Osteoblast (primary cell): ENCODE data around the gene SUGCT. TPM values are rescaled to one million over a fixed set of nuclear protein-coding genes. Genes with fewer than 3 reads are reported as not detected.

Experiments used
- DNase-seq: peaks from one replicate; pipeline ENCODE4 v3.0.0; 2011; ENCODE audit warnings: low spot score, mixed read lengths; ENCODE audit not compliant: insufficient read length; ENCODE audit errors: missing footprints
- H2AFZ ChIP-seq: 2 replicates; pipeline ENCODE4 v1.6.0; 2011; ENCODE audit warnings: mild to moderate bottlenecking, low read length
- H3K27ac ChIP-seq: 2 replicates; pipeline ENCODE4 v1.5.1; 2011; ENCODE audit warnings: mild to moderate bottlenecking, low read depth, low read length, moderate library complexity
- H3K27me3 ChIP-seq: 2 replicates; pipeline ENCODE4 v1.6.0; 2012; ENCODE audit warnings: mild to moderate bottlenecking, control low read depth, inconsistent platforms, low read length, moderate library complexity; ENCODE audit not compliant: insufficient read depth
- H3K36me3 ChIP-seq: 2 replicates; pipeline ENCODE4 v1.5.1; 2011; ENCODE audit warnings: mild to moderate bottlenecking, low read length, control low read depth, moderate library complexity; ENCODE audit not compliant: insufficient read depth
- H3K4me1 ChIP-seq: 2 replicates; pipeline ENCODE4 v1.5.1; 2011; ENCODE audit warnings: mild to moderate bottlenecking, low read length, control low read depth, moderate library complexity; ENCODE audit not compliant: insufficient read depth
- H3K4me2 ChIP-seq: 2 replicates; pipeline ENCODE4 v1.6.0; 2011; ENCODE audit warnings: mild to moderate bottlenecking, low read length; ENCODE audit not compliant: insufficient read depth
- H3K4me3 ChIP-seq: fragments of 200-600 bp; sonication (generic); 3 replicates; pipeline ENCODE4 v1.5.1; 2012; ENCODE audit warnings: mild to moderate bottlenecking, low read length, inconsistent platforms; ENCODE audit not compliant: insufficient read depth
- H3K79me2 ChIP-seq: 2 replicates; pipeline ENCODE4 v1.6.0; 2012; ENCODE audit warnings: mild to moderate bottlenecking, low read length, control low read depth, inconsistent platforms; ENCODE audit not compliant: insufficient read depth
- H3K9me3 ChIP-seq: 2 replicates; pipeline ENCODE4 v1.5.1; 2011; ENCODE audit warnings: low read depth, low read length, control low read depth
- H4K20me1 ChIP-seq: 2 replicates; pipeline ENCODE4 v1.6.0; 2012; ENCODE audit warnings: mild to moderate bottlenecking, low read length, control low read depth; ENCODE audit not compliant: insufficient read depth
- CTCF ChIP-seq: IDR thresholded peaks from 2 replicates; pipeline ENCODE4 v1.5.1; 2011; ENCODE audit warnings: mild to moderate bottlenecking, low read depth, low read length, moderate library complexity; ENCODE audit errors: extremely low read depth
- total RNA-seq: library from RNA; depleted of rRNA; stranded (reverse); fragments of >200 nt; gene quantifications from 2 replicates; pipeline ENCODE4 v1.2.3, GENCODE V29; 2012

The SUGCT gene
- total RNA-seq, 1 donor: 21.7 TPM

- Histone ChIP-seq H3K4me1 (no peaks in the 10 kb centered on the region), H2AFZ (no peak overlapping the region), H3K4me2 (no peak overlapping the region), H3K9me3 (peaks cover 2% of the 10 kb centered on the region), H3K4me3 (no peak overlapping the region), H3K27ac (no peak overlapping the region), H3K36me3 (no peaks in the 10 kb centered on the region), H3K27me3 (no peaks in the 10 kb centered on the region), H3K79me2 (no peaks in the 10 kb centered on the region), H4K20me1 (no peaks in the 10 kb centered on the region)
- no peak for TF ChIP-seq CTCF
- DNase-seq: no peak
These were observed 239.8 kb downstream of the SUGCT start for GRCh38 chr7:40374575-40374974.

GRCh38 chr7:40380111-40380510 is 245.3 kb downstream of the SUGCT start:
- Histone ChIP-seq H3K79me2 (no peaks in the 10 kb centered on the region), H3K27ac (no peak overlapping the region), H3K27me3 (no peaks in the 10 kb centered on the region), H3K4me2 (no peak overlapping the region), H3K4me3 (no peak overlapping the region), H4K20me1 (no peaks in the 10 kb centered on the region), H3K4me1 (no peaks in the 10 kb centered on the region), H3K36me3 (no peaks in the 10 kb centered on the region), H3K9me3 (peaks cover 2% of the 10 kb centered on the region), H2AFZ (no peak overlapping the region)
- no peak for TF ChIP-seq CTCF
- no peak for DNase-seq

GRCh38 chr7:40382145-40382544 is 247.3 kb downstream of the SUGCT start:
- H3K36me3 ChIP-seq: no peaks in the 10 kb centered on the region
- no peak for TF ChIP-seq CTCF
- DNase-seq: peak; percentile 71
- H4K20me1 ChIP-seq: no peaks in the 10 kb centered on the region
- H2AFZ ChIP-seq: no peak overlapping the region
- H3K4me3 ChIP-seq: no peak overlapping the region
- H3K4me1 ChIP-seq: no peaks in the 10 kb centered on the region
- no peak overlapping the region for H3K4me2 ChIP-seq
- H3K27ac ChIP-seq: no peak overlapping the region
- H3K27me3 ChIP-seq: no peaks in the 10 kb centered on the region
- H3K79me2 ChIP-seq: no peaks in the 10 kb centered on the region
- peaks cover 2% of the 10 kb centered on the region for H3K9me3 ChIP-seq

GRCh38 chr7:40393660-40394059 is 258.9 kb downstream of the SUGCT start:
- no peaks in the 10 kb centered on the region for H4K20me1 ChIP-seq
- H3K9me3 ChIP-seq: no peaks in the 10 kb centered on the region
- TF ChIP-seq CTCF: no peak
- no peak for DNase-seq
- H3K4me3 ChIP-seq: no peak overlapping the region
- H3K27ac ChIP-seq: no peak overlapping the region
- H3K27me3 ChIP-seq: no peaks in the 10 kb centered on the region
- H3K4me2 ChIP-seq: no peak overlapping the region
- H3K36me3 ChIP-seq: no peaks in the 10 kb centered on the region
- no peaks in the 10 kb centered on the region for H3K79me2 ChIP-seq
- H3K4me1 ChIP-seq: no peaks in the 10 kb centered on the region
- H2AFZ ChIP-seq: no peak overlapping the region
